Medulla oblongata (tissue), 1 donor: Measurements from ENCODE around the gene PPP1R9A.

ENCODE experiments used
- DNase-seq: peaks from one replicate; pipeline ENCODE4 v3.0.0-alpha.2; 2015; ENCODE audit errors: extremely low spot score

Gene PPP1R9A

GRCh38 chr7:95097851-95098250 lies 190.5 kb downstream of the PPP1R9A start:
- no peak for DNase-seq

- no peak for DNase-seq
These were observed 191.7 kb downstream of the PPP1R9A start for GRCh38 chr7:95099106-95099505.

- no peak for DNase-seq
These were observed 194.0 kb downstream of the PPP1R9A start for GRCh38 chr7:95101422-95101821.

- DNase-seq = no peak
These were observed 195.3 kb downstream of the PPP1R9A start for GRCh38 chr7:95102662-95103061.

GRCh38 chr7:95104739-95105138 lies 197.3 kb downstream of the PPP1R9A start:
- peak; percentile 35 for DNase-seq

- no peak for DNase-seq
These were observed 198.2 kb downstream of the PPP1R9A start for GRCh38 chr7:95105627-95106026.

GRCh38 chr7:95106401-95106800 lies 199.0 kb downstream of the PPP1R9A start:
- DNase-seq = no peak

- DNase-seq = no peak
These were observed 203.3 kb downstream of the PPP1R9A start for GRCh38 chr7:95110707-95111106.

- no peak for DNase-seq
These were observed 206.2 kb downstream of the PPP1R9A start for GRCh38 chr7:95113590-95113989.

- no peak for DNase-seq
These were observed 218.8 kb downstream of the PPP1R9A start for GRCh38 chr7:95126053-95126709.

- DNase-seq = no peak
These were observed 225.1 kb downstream of the PPP1R9A start for GRCh38 chr7:95132500-95132899.

GRCh38 chr7:95139922-95140321 lies 232.5 kb downstream of the PPP1R9A start:
- DNase-seq = no peak

- DNase-seq = no peak
These were observed 234.4 kb downstream of the PPP1R9A start for GRCh38 chr7:95141755-95142154.

- no peak for DNase-seq
These were observed 236.9 kb downstream of the PPP1R9A start for GRCh38 chr7:95144256-95144655.

GRCh38 chr7:95155965-95156364 lies 248.6 kb downstream of the PPP1R9A start:
- no peak for DNase-seq

- DNase-seq = no peak
These were observed 250.0 kb downstream of the PPP1R9A start for GRCh38 chr7:95157381-95157780.

- no peak for DNase-seq
These were observed 262.3 kb downstream of the PPP1R9A start for GRCh38 chr7:95169678-95170077.

GRCh38 chr7:95172420-95172819 lies 265.0 kb downstream of the PPP1R9A start:
- DNase-seq = no peak

GRCh38 chr7:95190515-95190914 lies 283.1 kb downstream of the PPP1R9A start:
- DNase-seq = no peak

GRCh38 chr7:95191795-95192194 lies 284.4 kb downstream of the PPP1R9A start:
- DNase-seq = no peak

GRCh38 chr7:95198863-95199262 lies 291.5 kb downstream of the PPP1R9A start:
- DNase-seq = no peak

GRCh38 chr7:95199779-95200558 lies 292.6 kb downstream of the PPP1R9A start:
- DNase-seq = peak; percentile 92

GRCh38 chr7:95200741-95201140 lies 293.3 kb downstream of the PPP1R9A start:
- peak; percentile 55 for DNase-seq
